Measurements from ENCODE around the gene SGPP2. TPM values are rescaled to one million over a fixed set of nuclear protein-coding genes. Genes with fewer than 3 reads are reported as not detected.

Gene SGPP2
- total RNA-seq, 2 experiments from 2014 or later = 1.7 TPM

DNA sequence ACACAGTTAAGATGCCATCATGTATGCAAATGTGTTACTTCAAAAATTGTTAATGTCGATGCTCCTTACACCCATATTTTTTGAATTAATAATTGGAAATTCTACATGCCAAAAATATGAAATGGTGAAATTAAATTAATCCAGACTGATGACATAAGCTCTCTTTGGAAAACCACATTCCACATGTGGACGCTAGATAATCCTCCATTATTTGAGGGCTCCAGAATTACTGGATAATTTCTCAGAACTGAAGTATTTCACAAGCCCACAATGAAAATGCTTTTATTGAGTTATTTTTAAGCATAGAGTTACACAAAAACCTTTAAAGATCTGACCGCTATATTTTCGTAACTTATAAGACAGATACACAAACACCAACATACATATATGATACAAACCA is 183.7 kb downstream of the SGPP2 start:
- ATAC-seq (ENCODE audit: poor library complexity) (no peak), DNase-seq (no peak)
- Histone ChIP-seq H3K27me3 (ENCODE audit: control insufficient read depth in 1 of 2, insufficient read depth in 2 of 2, low read length in 2 of 2) (no peaks in the 10 kb centered on the region), H3K27ac (ENCODE audit: low read depth in 1 of 2, low read length in 2 of 2) (no peak overlapping the region), H3K36me3 (ENCODE audit: insufficient read depth, low read length) (peaks cover 25% of the 10 kb centered on the region), H3K4me3 (ENCODE audit: low read length) (no peak overlapping the region), H3K9me3 (ENCODE audit: control insufficient read depth in 1 of 2, insufficient read depth in 1 of 2, low read length in 2 of 2) (no peaks in the 10 kb centered on the region), H3K4me1 (ENCODE audit: insufficient read depth, low read length) (no peaks in the 10 kb centered on the region)
- Mint-ChIP-seq H3K9me3 (no peaks in the 10 kb centered on the region), H3K27me3 (no peaks in the 10 kb centered on the region), H3K27ac (no peak overlapping the region), H3K36me3 (ENCODE audit: low read depth) (peaks cover 76% of the 10 kb centered on the region), H3K4me3 (no peak overlapping the region), H3K4me1 (ENCODE audit: low read depth) (peaks cover 7% of the 10 kb centered on the region)
- POLR2A ChIA-PET = no interaction called here
- intact Hi-C loops (cut with DNase I, micrococcal nuclease) = no loop called here
- CTCF ChIA-PET = interaction anchor here (1.2 kb wide), 1 partner anchor 11 kb away, joined by 3 read pairs; no protein-coding TSS in a partner anchor
- TF ChIP-seq, protein P1, sequence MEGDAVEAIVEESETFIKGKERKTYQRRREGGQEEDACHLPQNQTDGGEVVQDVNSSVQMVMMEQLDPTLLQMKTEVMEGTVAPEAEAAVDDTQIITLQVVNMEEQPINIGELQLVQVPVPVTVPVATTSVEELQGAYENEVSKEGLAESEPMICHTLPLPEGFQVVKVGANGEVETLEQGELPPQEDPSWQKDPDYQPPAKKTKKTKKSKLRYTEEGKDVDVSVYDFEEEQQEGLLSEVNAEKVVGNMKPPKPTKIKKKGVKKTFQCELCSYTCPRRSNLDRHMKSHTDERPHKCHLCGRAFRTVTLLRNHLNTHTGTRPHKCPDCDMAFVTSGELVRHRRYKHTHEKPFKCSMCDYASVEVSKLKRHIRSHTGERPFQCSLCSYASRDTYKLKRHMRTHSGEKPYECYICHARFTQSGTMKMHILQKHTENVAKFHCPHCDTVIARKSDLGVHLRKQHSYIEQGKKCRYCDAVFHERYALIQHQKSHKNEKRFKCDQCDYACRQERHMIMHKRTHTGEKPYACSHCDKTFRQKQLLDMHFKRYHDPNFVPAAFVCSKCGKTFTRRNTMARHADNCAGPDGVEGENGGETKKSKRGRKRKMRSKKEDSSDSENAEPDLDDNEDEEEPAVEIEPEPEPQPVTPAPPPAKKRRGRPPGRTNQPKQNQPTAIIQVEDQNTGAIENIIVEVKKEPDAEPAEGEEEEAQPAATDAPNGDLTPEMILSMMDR (IDR thresholded peaks at IDR 0.05) = no peak

DNA sequence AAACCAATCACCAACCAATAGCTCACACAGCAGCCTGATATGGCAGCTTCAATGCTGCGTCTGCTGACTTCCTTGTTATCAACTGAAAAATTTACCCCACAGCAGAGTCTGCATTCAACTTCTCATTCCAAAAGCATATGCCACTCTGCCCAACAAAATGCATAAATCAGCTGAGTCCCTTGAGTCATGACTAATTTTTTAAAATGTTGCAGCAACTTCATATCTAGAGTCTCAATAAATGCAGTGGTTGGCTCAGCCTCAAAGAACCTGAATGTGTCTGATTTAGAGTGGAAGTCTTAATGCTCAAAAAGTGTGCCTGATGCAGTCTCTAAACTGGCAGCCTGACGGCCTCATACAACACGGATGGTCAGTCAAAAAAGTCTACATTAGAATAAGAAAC is 185.0 kb downstream of the SGPP2 start:
- TF ChIP-seq, protein P1 (IDR thresholded peaks at IDR 0.05) = no peak
- no peak overlapping the region for H3K4me3 Mint-ChIP-seq
- intact Hi-C loops (cut with DNase I, micrococcal nuclease) = no loop called here
- H3K27me3 Mint-ChIP-seq = no peaks in the 10 kb centered on the region
- Histone ChIP-seq H3K27ac (ENCODE audit: low read depth in 1 of 2, low read length in 2 of 2) (no peak overlapping the region), H3K9me3 (ENCODE audit: control insufficient read depth in 1 of 2, insufficient read depth in 1 of 2, low read length in 2 of 2) (no peaks in the 10 kb centered on the region), H3K36me3 (ENCODE audit: insufficient read depth, low read length) (peaks cover 29% of the 10 kb centered on the region), H3K4me3 (ENCODE audit: low read length) (no peak overlapping the region), H3K4me1 (ENCODE audit: insufficient read depth, low read length) (no peaks in the 10 kb centered on the region), H3K27me3 (ENCODE audit: control insufficient read depth in 1 of 2, insufficient read depth in 2 of 2, low read length in 2 of 2) (no peaks in the 10 kb centered on the region)
- H3K9me3 Mint-ChIP-seq = no peaks in the 10 kb centered on the region
- DNase-seq (no peak), ATAC-seq (ENCODE audit: poor library complexity) (no peak)
- POLR2A ChIA-PET = no interaction called here
- no peak overlapping the region for H3K27ac Mint-ChIP-seq
- CTCF ChIA-PET = no interaction called here
- H3K4me1 Mint-ChIP-seq (ENCODE audit: low read depth) = peaks cover 7% of the 10 kb centered on the region
- peaks cover 80% of the 10 kb centered on the region for H3K36me3 Mint-ChIP-seq (ENCODE audit: low read depth)

Other genes with a start within 250 kb of the SGPP2 start
- not detected for gene PAX3, start 125.5 kb upstream of the SGPP2 start, total RNA-seq
- gene FARSB, start 231.5 kb downstream of the SGPP2 start, total RNA-seq = 1 to 10 TPM; 7.8 to 8.7 TPM
- not detected for gene MOGAT1, start 247.1 kb downstream of the SGPP2 start, total RNA-seq